GM21737 (cell line): Measurements from ENCODE around the gene BIRC7.
"Not testable (repeated sequence)": the region's sequence is repeated elsewhere in the genome, so short reads cannot be mapped to it uniquely, and the experiment has no call there.

Experiments
- ATAC-seq: cut with Tn5 transposase; IDR thresholded peaks from one replicate; pipeline ENCODE4 v1.9.1; 2021; ENCODE audit warnings: mild to moderate bottlenecking, moderate library complexity; ENCODE audit not compliant: unreplicated experiment

Gene BIRC7

GRCh38 chr20:63206878-63207277 is 28.8 kb upstream of the BIRC7 start:
- ATAC-seq = no peak

GRCh38 chr20:63208346-63208909 is 27.3 kb upstream of the BIRC7 start:
- ATAC-seq = no peak

GRCh38 chr20:63210011-63210605 is 25.6 kb upstream of the BIRC7 start:
- ATAC-seq = no peak

GRCh38 chr20:63212393-63212730 is 23.3 kb upstream of the BIRC7 start:
- no peak for ATAC-seq

- no peak for ATAC-seq
These were observed 22.9 kb upstream of the BIRC7 start for GRCh38 chr20:63212792-63213191.

GRCh38 chr20:63214514-63214913 is 21.2 kb upstream of the BIRC7 start:
- ATAC-seq = no peak

- peak; percentile 11 for ATAC-seq
These were observed 20.3 kb upstream of the BIRC7 start for GRCh38 chr20:63215101-63216040.

GRCh38 chr20:63216041-63216848 is 19.5 kb upstream of the BIRC7 start, which contains the start of gene YTHDF1:
YTHDF1 (minus strand) TSS chr20:63216131; CDS start chr20:63215892, 239 bp downstream.
- peak; percentile 81 for ATAC-seq

- ATAC-seq = no peak
These were observed 18.7 kb upstream of the BIRC7 start for GRCh38 chr20:63216849-63217471.

GRCh38 chr20:63217706-63218105 is 18.0 kb upstream of the BIRC7 start:
- no peak for ATAC-seq

GRCh38 chr20:63218701-63219446 is 16.8 kb upstream of the BIRC7 start:
- ATAC-seq = no peak

- ATAC-seq = no peak
These were observed 16.3 kb upstream of the BIRC7 start for GRCh38 chr20:63219447-63219821.

- ATAC-seq = no peak
These were observed 15.7 kb upstream of the BIRC7 start for GRCh38 chr20:63219866-63220521.

- no peak for ATAC-seq
These were observed 14.9 kb upstream of the BIRC7 start for GRCh38 chr20:63220696-63221399.

GRCh38 chr20:63221400-63222053 is 14.2 kb upstream of the BIRC7 start:
- ATAC-seq = not testable (repeated sequence)

- ATAC-seq = no peak
These were observed 13.2 kb upstream of the BIRC7 start for GRCh38 chr20:63222541-63222940.

- no peak for ATAC-seq
These were observed 12.4 kb upstream of the BIRC7 start for GRCh38 chr20:63223121-63223825.

GRCh38 chr20:63223826-63224207 is 11.9 kb upstream of the BIRC7 start:
- ATAC-seq = no peak
